Effector memory CD4-positive, alpha-beta T cell (primary cell): ENCODE results near the gene SIRT2.
"Not testable (repeated sequence)": the region's sequence is repeated elsewhere in the genome, so short reads cannot be mapped to it uniquely, and the experiment has no call there.

Source experiments
- DNase-seq, 3 donors: peaks; one replicate each; pipeline ENCODE4 v3.0.0-alpha.2; 2020
- H3K27ac ChIP-seq: 2 replicates; pipeline ENCODE4 v1.7.0; 2013; ENCODE audit warnings: mild to moderate bottlenecking, low read length, moderate library complexity; ENCODE audit not compliant: insufficient read depth, poor library complexity, severe bottlenecking
- H3K27me3 ChIP-seq: replicated peaks from 2 replicates; pipeline ENCODE4 v1.7.0; 2013; ENCODE audit warnings: mild to moderate bottlenecking, low read length; ENCODE audit not compliant: insufficient read depth, control insufficient read depth, poor library complexity, severe bottlenecking
- H3K36me3 ChIP-seq: 2 replicates; pipeline ENCODE4 v1.7.0; 2013; ENCODE audit warnings: mild to moderate bottlenecking, low read length, moderate library complexity; ENCODE audit not compliant: control insufficient read depth, insufficient read depth
- H3K4me1 ChIP-seq: 2 replicates; pipeline ENCODE4 v1.7.0; 2013; ENCODE audit warnings: low read length, mild to moderate bottlenecking; ENCODE audit not compliant: control insufficient read depth, insufficient read depth, poor library complexity, severe bottlenecking
- H3K4me3 ChIP-seq: 2 replicates; pipeline ENCODE4 v1.7.0; 2013; ENCODE audit warnings: low read length, low read depth, mild to moderate bottlenecking; ENCODE audit not compliant: insufficient read depth, poor library complexity, severe bottlenecking
- H3K9me3 ChIP-seq: 2 replicates; pipeline ENCODE4 v1.7.0; 2013; ENCODE audit warnings: mild to moderate bottlenecking, low read length, moderate library complexity; ENCODE audit not compliant: control insufficient read depth
- total RNA-seq, 3 donors: gene quantifications; one replicate each; lab custom pipeline; 2026; lab: John Stamatoyannopoulos, UW

Gene SIRT2
- 66.7 to 80.9 (median 74.3) reads per million in 3 donors for total RNA-seq

DNA sequence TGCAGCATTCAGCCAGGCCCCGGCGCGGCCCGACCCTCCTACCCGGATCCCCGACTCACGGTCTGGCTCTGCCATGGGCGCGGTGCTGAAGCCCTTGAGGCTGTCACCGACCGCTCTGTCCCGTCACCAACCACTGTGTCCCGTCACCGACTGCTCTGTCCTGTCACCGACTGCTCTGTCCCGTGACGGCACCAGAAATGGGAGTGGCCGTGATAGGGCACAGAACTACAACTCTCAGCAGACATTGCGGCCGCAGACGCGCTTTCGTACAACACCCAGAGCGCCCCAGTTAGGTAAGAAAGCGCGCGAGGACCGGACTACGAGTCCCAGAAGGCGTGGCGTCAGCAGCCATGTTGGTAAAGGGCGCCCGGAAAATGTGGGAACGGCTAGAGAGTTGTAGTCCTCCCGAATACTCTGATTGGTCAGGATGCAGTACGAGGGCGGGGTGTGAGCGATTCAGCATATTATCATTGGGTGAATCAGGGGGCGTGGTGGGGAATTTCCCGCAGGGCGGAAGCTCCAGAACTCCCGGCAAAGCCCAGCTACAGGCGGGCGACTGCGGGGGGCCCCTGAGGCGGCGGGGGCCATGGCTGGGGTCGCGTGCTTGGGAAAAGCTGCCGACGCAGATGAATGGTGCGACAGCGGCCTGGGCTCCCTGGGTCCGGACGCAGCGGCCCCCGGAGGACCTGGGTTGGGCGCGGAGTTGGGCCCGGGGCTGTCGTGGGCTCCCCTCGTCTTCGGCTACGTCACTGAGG, at the start of gene SIRT2, which contains the start of gene NFKBIB:
Gene SIRT2 (minus strand): TSS at position 172 of the 755 bp plus-strand sequence. CDS start 97 bp downstream, at position 75.
Gene NFKBIB (plus strand): TSS at position 523 of the 755 bp plus-strand sequence. CDS start 64 bp downstream, at position 587.
- H3K36me3 ChIP-seq = peaks cover 4% of the 10 kb centered on the region
- H3K4me1 ChIP-seq = peaks cover 18% of the 10 kb centered on the region
- peak within 1 kb of the TSS; percentile 98 for H3K27ac ChIP-seq
- H3K4me3 ChIP-seq = peak within 1 kb of the TSS; percentile 79
- H3K9me3 ChIP-seq = no peaks in the 10 kb centered on the region
- DNase-seq = peak; percentile 99 to 100 (median 100)
- no peaks in the 10 kb centered on the region for H3K27me3 ChIP-seq

- Histone ChIP-seq H3K27me3 (no peaks in the 10 kb centered on the region), H3K4me3 (no peak overlapping the region), H3K27ac (no peak overlapping the region), H3K9me3 (no peaks in the 10 kb centered on the region), H3K36me3 (no peaks in the 10 kb centered on the region), H3K4me1 (peaks cover 6% of the 10 kb centered on the region)
- DNase-seq = no peak
These were observed 47.0 kb upstream of the SIRT2 start for GRCh38 chr19:38946229-38947010.

GRCh38 chr19:38945562-38946228, 46.3 kb upstream of the SIRT2 start:
- no peaks in the 10 kb centered on the region for H3K9me3 ChIP-seq
- no peak overlapping the region for H3K27ac ChIP-seq
- H3K36me3 ChIP-seq = no peaks in the 10 kb centered on the region
- H3K4me1 ChIP-seq = peaks cover 6% of the 10 kb centered on the region
- H3K4me3 ChIP-seq = no peak overlapping the region
- no peak for DNase-seq
- no peaks in the 10 kb centered on the region for H3K27me3 ChIP-seq

- peaks cover 3% of the 10 kb centered on the region for H3K4me1 ChIP-seq
- DNase-seq = no peak
- no peak overlapping the region for H3K27ac ChIP-seq
- no peak overlapping the region for H3K4me3 ChIP-seq
- H3K36me3 ChIP-seq = no peaks in the 10 kb centered on the region
- no peaks in the 10 kb centered on the region for H3K9me3 ChIP-seq
- no peaks in the 10 kb centered on the region for H3K27me3 ChIP-seq
These were observed 45.6 kb upstream of the SIRT2 start for GRCh38 chr19:38944981-38945506.

GRCh38 chr19:38942471-38943181, 43.2 kb upstream of the SIRT2 start:
- no peak overlapping the region for H3K4me3 ChIP-seq
- H3K4me1 ChIP-seq = no peaks in the 10 kb centered on the region
- no peak for DNase-seq
- H3K36me3 ChIP-seq = no peaks in the 10 kb centered on the region
- H3K27me3 ChIP-seq = no peaks in the 10 kb centered on the region
- H3K27ac ChIP-seq = no peak overlapping the region
- H3K9me3 ChIP-seq = no peaks in the 10 kb centered on the region

DNA sequence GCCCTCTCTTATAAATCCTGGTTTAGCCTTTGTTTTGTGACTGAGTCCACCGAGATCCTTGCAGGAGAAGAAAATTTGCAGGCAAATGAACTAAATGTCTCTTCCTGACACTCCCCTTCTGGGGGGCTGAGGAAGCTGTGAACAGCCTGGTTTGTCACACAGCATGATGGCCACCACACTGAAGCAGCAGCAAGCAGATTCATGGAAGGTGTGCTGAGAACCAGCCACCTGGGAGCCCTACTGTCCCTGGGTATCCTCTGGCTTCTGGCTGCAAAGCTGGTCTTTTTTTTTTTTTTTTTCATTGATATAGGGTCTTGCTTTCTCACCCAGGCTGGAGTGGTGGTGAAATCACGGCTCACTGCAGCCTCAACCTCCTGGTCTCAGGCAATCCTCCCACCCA, 42.6 kb upstream of the SIRT2 start:
- no peaks in the 10 kb centered on the region for H3K9me3 ChIP-seq
- H3K4me3 ChIP-seq = no peak overlapping the region
- H3K36me3 ChIP-seq = no peaks in the 10 kb centered on the region
- H3K27me3 ChIP-seq = no peaks in the 10 kb centered on the region
- no peak for DNase-seq
- H3K4me1 ChIP-seq = no peaks in the 10 kb centered on the region
- no peak overlapping the region for H3K27ac ChIP-seq

- not testable (repeated sequence) for H3K36me3 ChIP-seq, DNase-seq, H3K4me1 ChIP-seq, H3K4me3 ChIP-seq, H3K27me3 ChIP-seq, H3K9me3 ChIP-seq, H3K27ac ChIP-seq
These were observed 42.0 kb upstream of the SIRT2 start for GRCh38 chr19:38941466-38941865.

DNA sequence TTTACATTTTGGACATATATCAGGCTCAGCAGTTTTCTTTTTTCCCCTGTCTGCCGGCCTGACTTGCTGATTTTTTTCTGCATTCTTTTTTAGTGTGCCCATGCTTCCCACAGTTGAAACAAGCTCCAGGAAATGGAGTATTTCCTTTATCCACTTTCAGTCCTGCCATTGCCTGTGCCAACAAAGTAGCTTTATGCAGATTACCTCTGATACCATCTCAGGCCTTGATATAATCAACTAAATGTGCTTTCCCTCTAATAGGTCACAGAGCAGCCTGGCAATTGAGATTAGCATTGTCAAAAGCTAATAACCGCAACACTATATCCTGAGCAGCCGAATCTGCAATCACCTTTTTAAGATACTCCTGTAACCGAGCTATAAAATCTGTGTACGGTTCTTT, 40.5 kb upstream of the SIRT2 start:
- H3K27me3 ChIP-seq = no peaks in the 10 kb centered on the region
- H3K27ac ChIP-seq = no peak overlapping the region
- no peaks in the 10 kb centered on the region for H3K9me3 ChIP-seq
- no peak overlapping the region for H3K4me3 ChIP-seq
- H3K36me3 ChIP-seq = no peaks in the 10 kb centered on the region
- no peaks in the 10 kb centered on the region for H3K4me1 ChIP-seq
- DNase-seq = no peak

- Histone ChIP-seq H3K36me3 (peaks cover 7% of the 10 kb centered on the region), H3K27ac (no peak overlapping the region)
These were observed 34.1 kb upstream of the SIRT2 start for GRCh38 chr19:38933544-38933943.

More at GRCh38 chr19:38933544-38933943, 34.1 kb upstream of the SIRT2 start:
- Histone ChIP-seq H3K4me1 (peaks cover 20% of the 10 kb centered on the region), H3K27me3 (no peaks in the 10 kb centered on the region), H3K4me3 (no peak overlapping the region), H3K9me3 (no peaks in the 10 kb centered on the region)
- no peak for DNase-seq
